HepG2 (cell line): ENCODE results near the gene CDH23. TPM values are rescaled to one million over a fixed set of nuclear protein-coding genes. Genes with fewer than 3 reads are reported as not detected.

Source experiments
- HNF4G ChIP-seq, 2 experiments: sonication (generic) in 1 of 2; formaldehyde crosslinking in 1 of 2; IDR thresholded peaks; 2 replicates each; pipeline versions ENCODE4 v1.4.0 to v1.6.1; 2011 to 2020; ENCODE audit warnings: borderline replicate concordance in 2 of 2, low read depth in 2 of 2, mild to moderate bottlenecking in 2 of 2, low read length in 1 of 2, missing genetic modification reagents in 1 of 2, moderate library complexity in 1 of 2
- ISL2 ChIP-seq: sonication (generic); formaldehyde crosslinking; IDR thresholded peaks from 2 replicates; pipeline ENCODE4 v1.5.0; 2020; ENCODE audit warnings: missing genetic modification reagents
- NFYC ChIP-seq: IDR thresholded peaks from 2 replicates; pipeline ENCODE4 v1.6.1; 2016; ENCODE audit warnings: missing genetic modification reagents, missing compliant biosample characterization
- POLR2A ChIP-seq, 2 experiments: IDR thresholded peaks; 2 replicates each; pipeline ENCODE4 v1.6.1; 2011; ENCODE audit warnings: low read depth in 2 of 2, low read length in 2 of 2, mild to moderate bottlenecking in 1 of 2, moderate library complexity in 1 of 2; ENCODE audit not compliant: insufficient read depth in 1 of 2
- RBFOX2 ChIP-seq: fragments of 200-400 bp; formaldehyde crosslinking; IDR thresholded peaks from 2 replicates; pipeline ENCODE4 v1.6.1; 2017; ENCODE audit warnings: low read depth, mild to moderate bottlenecking, low read length
- RFX5 ChIP-seq: IDR thresholded peaks from 2 replicates; pipeline ENCODE4 v1.6.1; 2011; ENCODE audit warnings: low read depth, low read length, improper control_type of control experiment
- SMAD1 ChIP-seq: sonication (generic); formaldehyde crosslinking; IDR thresholded peaks from 2 replicates; pipeline ENCODE4 v1.4.0; 2020; ENCODE audit warnings: missing genetic modification reagents, low read depth, mild to moderate bottlenecking, borderline replicate concordance
- TCF12 ChIP-seq, 2 experiments: fragments of 450-650 bp in 1 of 2; sonication (generic) in 1 of 2; formaldehyde crosslinking in 1 of 2; IDR thresholded peaks; 2 replicates each; pipeline versions ENCODE4 v1.6.1 to v1.8.0; 2017 to 2022; ENCODE audit warnings: antibody characterized with exemption in 1 of 2, mild to moderate bottlenecking in 1 of 2, missing genetic modification reagents in 1 of 2, moderate library complexity in 1 of 2
- THYN1 ChIP-seq: sonication (generic); formaldehyde crosslinking; IDR thresholded peaks from 2 replicates; pipeline ENCODE4 v1.8.1; 2023; ENCODE audit warnings: low read depth, mild to moderate bottlenecking, moderate library complexity, missing genetic modification reagents, borderline replicate concordance
- ZNF225 ChIP-seq: sonication (generic); formaldehyde crosslinking; IDR thresholded peaks from 2 replicates; pipeline ENCODE4 v1.4.0; 2020; ENCODE audit warnings: mild to moderate bottlenecking, missing genetic modification reagents
- ZNF24 ChIP-seq: fragments of 450-650 bp; IDR thresholded peaks from 2 replicates; pipeline ENCODE4 v1.6.1; 2017; ENCODE audit warnings: antibody characterized with exemption, mild to moderate bottlenecking
- ZNF552 ChIP-seq: sonication (generic); formaldehyde crosslinking; IDR thresholded peaks from 2 replicates; pipeline ENCODE4 v1.9.0; 2022; ENCODE audit warnings: missing genetic modification reagents, mild to moderate bottlenecking, borderline replicate concordance
- ZNF564 ChIP-seq: sonication (generic); formaldehyde crosslinking; IDR thresholded peaks from 2 replicates; pipeline ENCODE4 v1.8.1; 2023; ENCODE audit warnings: mild to moderate bottlenecking, missing genetic modification reagents
- polyA plus RNA-seq, 8 experiments: library from polyadenylated mRNA; depleted of rRNA in 3 of 8; stranded (reverse) in 7 of 8; unstranded in 1 of 8; fragments of >200 nt; fragmentation: Illumina TruSeq in 4 of 8; extraction: Trizol in 4 of 8; gene quantifications; 2 replicates each; pipeline versions ENCODE4 v1.2.1 to v1.2.3, GENCODE V29; 2011 to 2016; ENCODE audit warnings: low read depth in 4 of 8, missing spikeins in 1 of 8, mixed read lengths in 1 of 8; ENCODE audit not compliant: insufficient read depth in 1 of 8
- total RNA-seq, 5 experiments: library from RNA; depleted of rRNA; stranded (reverse); fragments of >200 nt; fragmentation: Illumina TruSeq; extraction: Trizol; gene quantifications; 2 replicates each; pipeline ENCODE4 v1.2.3, GENCODE V29; 2016; ENCODE audit warnings: low read depth in 1 of 5
- TF ChIP-seq, protein P1 (sequence below): sonication (generic); formaldehyde crosslinking; IDR thresholded peaks from 2 replicates; pipeline ENCODE4 v1.5.1; 2020; ENCODE audit warnings: mild to moderate bottlenecking, missing genetic modification reagents, moderate library complexity
- TF ChIP-seq, protein P2 (sequence below): sonication (generic); formaldehyde crosslinking; IDR thresholded peaks from 2 replicates; pipeline ENCODE4 v1.8.0; 2022; ENCODE audit warnings: missing genetic modification reagents, mild to moderate bottlenecking, moderate library complexity, borderline replicate concordance
- TF ChIP-seq, protein P3 (sequence below): sonication (generic); formaldehyde crosslinking; IDR thresholded peaks from 2 replicates; pipeline ENCODE4 v1.5.0; 2020; ENCODE audit warnings: mild to moderate bottlenecking, missing genetic modification reagents
- TF ChIP-seq, protein P4 (sequence below): fragments of 450-650 bp; IDR thresholded peaks from 2 replicates; pipeline ENCODE4 v1.6.1; 2017; ENCODE audit warnings: mild to moderate bottlenecking
- TF ChIP-seq, protein P5 (sequence below): sonication (generic); formaldehyde crosslinking; IDR thresholded peaks from 2 replicates; pipeline ENCODE4 v1.5.0; 2020; ENCODE audit warnings: missing genetic modification reagents

CDH23 gene
- total and polyA plus RNA-seq, 2 of the 13 experiments (the other 11 are each of a cell fraction or from before 2014, with no cell fraction given) = 0.13 TPM; not detected in 1

DNA sequence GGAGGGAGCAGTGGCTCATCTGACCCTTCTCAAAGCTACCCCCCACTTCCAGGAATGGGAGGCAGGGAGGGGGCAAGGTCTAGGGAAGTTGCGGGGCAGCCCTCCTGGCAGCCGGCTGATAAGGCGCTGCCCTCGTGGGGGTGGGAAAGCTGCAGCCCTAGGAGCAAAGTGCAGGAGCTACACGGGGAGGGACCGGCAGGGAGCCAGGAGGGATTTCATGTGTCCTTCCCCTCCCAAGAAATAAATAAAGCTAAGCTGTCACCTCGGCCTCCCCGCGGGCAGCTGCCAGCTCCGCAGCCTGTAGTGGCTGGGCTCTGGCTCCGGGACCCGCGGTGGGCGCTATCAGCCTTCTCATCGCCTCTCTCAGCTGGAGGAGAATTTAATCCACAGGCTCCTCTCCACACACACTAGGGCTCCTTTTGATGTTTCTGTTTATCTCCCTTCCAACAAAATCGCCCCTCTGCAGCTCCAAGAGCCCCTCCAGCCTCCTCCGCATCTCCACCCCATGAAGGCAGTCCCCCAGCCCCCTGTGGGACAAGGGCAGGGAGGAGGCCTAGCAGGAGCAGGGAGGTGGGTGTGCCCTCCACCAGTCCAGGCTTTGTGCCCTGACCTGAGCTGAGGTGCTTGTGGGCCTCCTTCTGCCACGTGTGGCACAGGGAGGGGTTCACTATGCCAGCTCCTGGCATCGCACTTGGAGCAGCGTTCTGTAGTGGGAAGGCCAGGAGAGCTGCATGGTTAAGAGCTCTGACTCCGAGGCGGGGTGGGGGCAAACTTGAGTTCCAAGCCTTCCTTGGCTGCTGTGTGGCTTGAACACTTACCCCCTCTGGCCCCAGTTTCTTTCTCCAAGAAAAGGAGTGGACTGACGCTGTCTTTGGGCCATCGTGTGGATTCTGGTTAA, 242.4 kb downstream of the CDH23 start (continued):
- no peak for TF ChIP-seq ZNF552
- TF ChIP-seq ZNF24 = no peak
- TF ChIP-seq, protein P1, sequence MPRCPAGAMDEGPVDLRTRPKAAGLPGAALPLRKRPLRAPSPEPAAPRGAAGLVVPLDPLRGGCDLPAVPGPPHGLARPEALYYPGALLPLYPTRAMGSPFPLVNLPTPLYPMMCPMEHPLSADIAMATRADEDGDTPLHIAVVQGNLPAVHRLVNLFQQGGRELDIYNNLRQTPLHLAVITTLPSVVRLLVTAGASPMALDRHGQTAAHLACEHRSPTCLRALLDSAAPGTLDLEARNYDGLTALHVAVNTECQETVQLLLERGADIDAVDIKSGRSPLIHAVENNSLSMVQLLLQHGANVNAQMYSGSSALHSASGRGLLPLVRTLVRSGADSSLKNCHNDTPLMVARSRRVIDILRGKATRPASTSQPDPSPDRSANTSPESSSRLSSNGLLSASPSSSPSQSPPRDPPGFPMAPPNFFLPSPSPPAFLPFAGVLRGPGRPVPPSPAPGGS = no peak
- TF ChIP-seq TCF12 (IDR thresholded peaks at IDR 0.05) = no peak
- TF ChIP-seq TCF12 (CRISPR knock-in tag; IDR thresholded peaks at IDR 0.05) = no peak
- TF ChIP-seq, protein P2, sequence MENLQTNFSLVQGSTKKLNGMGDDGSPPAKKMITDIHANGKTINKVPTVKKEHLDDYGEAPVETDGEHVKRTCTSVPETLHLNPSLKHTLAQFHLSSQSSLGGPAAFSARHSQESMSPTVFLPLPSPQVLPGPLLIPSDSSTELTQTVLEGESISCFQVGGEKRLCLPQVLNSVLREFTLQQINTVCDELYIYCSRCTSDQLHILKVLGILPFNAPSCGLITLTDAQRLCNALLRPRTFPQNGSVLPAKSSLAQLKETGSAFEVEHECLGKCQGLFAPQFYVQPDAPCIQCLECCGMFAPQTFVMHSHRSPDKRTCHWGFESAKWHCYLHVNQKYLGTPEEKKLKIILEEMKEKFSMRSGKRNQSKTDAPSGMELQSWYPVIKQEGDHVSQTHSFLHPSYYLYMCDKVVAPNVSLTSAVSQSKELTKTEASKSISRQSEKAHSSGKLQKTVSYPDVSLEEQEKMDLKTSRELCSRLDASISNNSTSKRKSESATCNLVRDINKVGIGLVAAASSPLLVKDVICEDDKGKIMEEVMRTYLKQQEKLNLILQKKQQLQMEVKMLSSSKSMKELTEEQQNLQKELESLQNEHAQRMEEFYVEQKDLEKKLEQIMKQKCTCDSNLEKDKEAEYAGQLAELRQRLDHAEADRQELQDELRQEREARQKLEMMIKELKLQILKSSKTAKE = peak; percentile 55; the same call in 1 of the 2 replicates
- no peak for TF ChIP-seq SMAD1 (CRISPR knock-in tag)
- TF ChIP-seq POLR2A (IDR thresholded peaks at IDR 0.05; ENCODE audit: insufficient read depth in 1 of 2, low read depth in 2 of 2, low read length in 2 of 2) = no peak; a peak in 2 of 4 replicates
- TF ChIP-seq, protein P3, sequence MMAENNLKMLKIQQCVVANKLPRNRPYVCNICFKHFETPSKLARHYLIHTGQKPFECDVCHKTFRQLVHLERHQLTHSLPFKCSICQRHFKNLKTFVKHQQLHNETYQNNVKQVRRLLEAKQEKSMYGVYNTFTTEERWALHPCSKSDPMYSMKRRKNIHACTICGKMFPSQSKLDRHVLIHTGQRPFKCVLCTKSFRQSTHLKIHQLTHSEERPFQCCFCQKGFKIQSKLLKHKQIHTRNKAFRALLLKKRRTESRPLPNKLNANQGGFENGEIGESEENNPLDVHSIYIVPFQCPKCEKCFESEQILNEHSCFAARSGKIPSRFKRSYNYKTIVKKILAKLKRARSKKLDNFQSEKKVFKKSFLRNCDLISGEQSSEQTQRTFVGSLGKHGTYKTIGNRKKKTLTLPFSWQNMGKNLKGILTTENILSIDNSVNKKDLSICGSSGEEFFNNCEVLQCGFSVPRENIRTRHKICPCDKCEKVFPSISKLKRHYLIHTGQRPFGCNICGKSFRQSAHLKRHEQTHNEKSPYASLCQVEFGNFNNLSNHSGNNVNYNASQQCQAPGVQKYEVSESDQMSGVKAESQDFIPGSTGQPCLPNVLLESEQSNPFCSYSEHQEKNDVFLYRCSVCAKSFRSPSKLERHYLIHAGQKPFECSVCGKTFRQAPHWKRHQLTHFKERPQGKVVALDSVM (CRISPR knock-in tag) = no peak
- TF ChIP-seq, protein P4, sequence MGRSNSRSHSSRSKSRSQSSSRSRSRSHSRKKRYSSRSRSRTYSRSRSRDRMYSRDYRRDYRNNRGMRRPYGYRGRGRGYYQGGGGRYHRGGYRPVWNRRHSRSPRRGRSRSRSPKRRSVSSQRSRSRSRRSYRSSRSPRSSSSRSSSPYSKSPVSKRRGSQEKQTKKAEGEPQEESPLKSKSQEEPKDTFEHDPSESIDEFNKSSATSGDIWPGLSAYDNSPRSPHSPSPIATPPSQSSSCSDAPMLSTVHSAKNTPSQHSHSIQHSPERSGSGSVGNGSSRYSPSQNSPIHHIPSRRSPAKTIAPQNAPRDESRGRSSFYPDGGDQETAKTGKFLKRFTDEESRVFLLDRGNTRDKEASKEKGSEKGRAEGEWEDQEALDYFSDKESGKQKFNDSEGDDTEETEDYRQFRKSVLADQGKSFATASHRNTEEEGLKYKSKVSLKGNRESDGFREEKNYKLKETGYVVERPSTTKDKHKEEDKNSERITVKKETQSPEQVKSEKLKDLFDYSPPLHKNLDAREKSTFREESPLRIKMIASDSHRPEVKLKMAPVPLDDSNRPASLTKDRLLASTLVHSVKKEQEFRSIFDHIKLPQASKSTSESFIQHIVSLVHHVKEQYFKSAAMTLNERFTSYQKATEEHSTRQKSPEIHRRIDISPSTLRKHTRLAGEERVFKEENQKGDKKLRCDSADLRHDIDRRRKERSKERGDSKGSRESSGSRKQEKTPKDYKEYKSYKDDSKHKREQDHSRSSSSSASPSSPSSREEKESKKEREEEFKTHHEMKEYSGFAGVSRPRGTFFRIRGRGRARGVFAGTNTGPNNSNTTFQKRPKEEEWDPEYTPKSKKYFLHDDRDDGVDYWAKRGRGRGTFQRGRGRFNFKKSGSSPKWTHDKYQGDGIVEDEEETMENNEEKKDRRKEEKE = no peak
- TF ChIP-seq ZNF564 = no peak
- peak; percentile 80 for TF ChIP-seq HNF4G (IDR thresholded peaks at IDR 0.05; ENCODE audit: borderline replicate concordance, low read depth, low read length)
- peak; percentile 78; the same call in 1 of the 2 replicates for TF ChIP-seq HNF4G (CRISPR knock-in tag; IDR thresholded peaks at IDR 0.05; ENCODE audit: borderline replicate concordance, low read depth)
- no peak for TF ChIP-seq THYN1 (CRISPR knock-in tag)
- TF ChIP-seq, protein P5, sequence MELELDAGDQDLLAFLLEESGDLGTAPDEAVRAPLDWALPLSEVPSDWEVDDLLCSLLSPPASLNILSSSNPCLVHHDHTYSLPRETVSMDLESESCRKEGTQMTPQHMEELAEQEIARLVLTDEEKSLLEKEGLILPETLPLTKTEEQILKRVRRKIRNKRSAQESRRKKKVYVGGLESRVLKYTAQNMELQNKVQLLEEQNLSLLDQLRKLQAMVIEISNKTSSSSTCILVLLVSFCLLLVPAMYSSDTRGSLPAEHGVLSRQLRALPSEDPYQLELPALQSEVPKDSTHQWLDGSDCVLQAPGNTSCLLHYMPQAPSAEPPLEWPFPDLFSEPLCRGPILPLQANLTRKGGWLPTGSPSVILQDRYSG (CRISPR knock-in tag) = no peak
- no peak for TF ChIP-seq ISL2 (CRISPR knock-in tag)
- peak; percentile 62 for TF ChIP-seq RBFOX2
- no peak for TF ChIP-seq ZNF225
- TF ChIP-seq RFX5 = peak; percentile 5; the same call in 1 of the 2 replicates
- TF ChIP-seq NFYC (CRISPR knock-in tag) = no peak
